CD4-positive, alpha-beta T cell (primary cell): Measurements from ENCODE around the gene POLA1. TPM values are rescaled to one million over a fixed set of nuclear protein-coding genes. Genes with fewer than 3 reads are reported as not detected.

ENCODE experiments used
- ATAC-seq: fragments of 200-7000 bp; cut with Tn5 transposase; one replicate; pipeline ENCODE4 v1.10.0; 2022; ENCODE audit warnings: mild to moderate bottlenecking; ENCODE audit not compliant: poor library complexity
- CTCF ChIA-PET: fragments of 350-600 bp; sonication (Branson Sonifier 250); formaldehyde crosslinking; loops from one replicate; lab custom pipeline; 2021; ENCODE audit warnings: antibody characterized with exemption, inconsistent platforms; lab: Charles Lee
- POLR2A ChIA-PET: fragments of 350-600 bp; sonication (Branson Sonifier 250); formaldehyde crosslinking; loops from one replicate; lab custom pipeline; 2021; ENCODE audit warnings: antibody characterized with exemption, inconsistent platforms; lab: Charles Lee
- DNase-seq, 14 experiments: peaks; one replicate each; pipeline ENCODE4 v3.0.0-alpha.2; 2013 to 2020; ENCODE audit warnings: mixed read lengths in 2 of 14
- H3K27ac ChIP-seq, 2 donors: one replicate each; pipeline versions ENCODE4 v1.5.1 to v1.7.0; 2013; ENCODE audit warnings: low read length in 2 of 2, low read depth in 1 of 2, mild to moderate bottlenecking in 1 of 2
- H3K27me3 ChIP-seq, 2 experiments: 1 replicate in 1 of 2; 2 replicates in 1 of 2; pipeline versions ENCODE4 v1.6.1 to v1.7.0; 2013; ENCODE audit warnings: low read length in 2 of 2, control low read depth in 1 of 2, mild to moderate bottlenecking in 1 of 2, moderate library complexity in 1 of 2; ENCODE audit not compliant: insufficient read depth in 2 of 2, control insufficient read depth in 1 of 2
- H3K36me3 ChIP-seq: one replicate; pipeline ENCODE4 v1.6.1; 2013; ENCODE audit warnings: low read length, control low read depth; ENCODE audit not compliant: insufficient read depth
- H3K4me1 ChIP-seq: one replicate; pipeline ENCODE4 v1.6.1; 2013; ENCODE audit warnings: low read length, control low read depth; ENCODE audit not compliant: insufficient read depth
- H3K4me3 ChIP-seq: one replicate; pipeline ENCODE4 v1.5.1; 2013; ENCODE audit warnings: mild to moderate bottlenecking, low read length, moderate library complexity
- H3K9me3 ChIP-seq, 2 experiments: 1 replicate in 1 of 2; 2 replicates in 1 of 2; pipeline versions ENCODE4 v1.6.1 to v1.7.0; 2013; ENCODE audit warnings: low read length in 2 of 2, mild to moderate bottlenecking in 2 of 2, control low read depth in 1 of 2, moderate library complexity in 1 of 2; ENCODE audit not compliant: control insufficient read depth in 1 of 2, insufficient read depth in 1 of 2
- H3K27ac Mint-ChIP-seq: one replicate; pipeline ENCODE4 v1.8.0; 2020; ENCODE audit warnings: mixed read lengths
- H3K27me3 Mint-ChIP-seq: one replicate; pipeline ENCODE4 v1.8.0; 2021; ENCODE audit warnings: mixed read lengths
- H3K36me3 Mint-ChIP-seq: one replicate; pipeline ENCODE4 v1.8.0; 2021; ENCODE audit warnings: low read depth, mixed read lengths
- H3K4me1 Mint-ChIP-seq: one replicate; pipeline ENCODE4 v1.8.0; 2021; ENCODE audit warnings: low read depth, mixed read lengths
- H3K4me3 Mint-ChIP-seq: one replicate; pipeline ENCODE4 v1.8.0; 2020; ENCODE audit warnings: mild to moderate bottlenecking, mixed read lengths
- H3K9me3 Mint-ChIP-seq: one replicate; pipeline ENCODE4 v1.8.0; 2020; ENCODE audit warnings: mixed read lengths
- CTCF ChIP-seq: fragments of 200-600 bp; IDR thresholded peaks from one replicate; pipeline ENCODE4 v1.8.0; 2022; ENCODE audit warnings: antibody characterized with exemption, mild to moderate bottlenecking
- intact Hi-C, 2 experiments: fragments of 100-400 bp; cut with DNase I in 1 of 2; cut with micrococcal nuclease in 1 of 2; formaldehyde crosslinking; loops; one replicate each; pipeline versions ENCODE4 v1.15.1 to v1.9.0; 2023 to 2025; cut with DNase I, micrococcal nuclease
- total RNA-seq, 174 experiments: library from RNA in 2 of 174; stranded (reverse) in 2 of 174; gene quantifications; one replicate each; pipeline ENCODE4 v1.2.3 and lab custom pipeline; 2021 to 2026

Gene POLA1
- total RNA-seq, 2 experiments from 2014 or later: 4.7 TPM

GRCh38 chrX:24956828-24957227, 263.1 kb downstream of the POLA1 start:
- Histone ChIP-seq H3K4me3 (no peak overlapping the region), H3K9me3 (no peaks in the 10 kb centered on the region), H3K4me1 (no peaks in the 10 kb centered on the region), H3K27ac (no peak overlapping the region), H3K36me3 (no peaks in the 10 kb centered on the region), H3K27me3 (no peaks in the 10 kb centered on the region)
- intact Hi-C loops: no loop called here
- no peaks in the 10 kb centered on the region for H3K27me3 Mint-ChIP-seq
- TF ChIP-seq CTCF: no peak
- ChIA-PET POLR2A (no interaction called here), CTCF (no interaction called here)
- H3K4me3 Mint-ChIP-seq: no peak overlapping the region
- H3K4me1 Mint-ChIP-seq: no peaks in the 10 kb centered on the region
- no peak for DNase-seq
- no peaks in the 10 kb centered on the region for H3K9me3 Mint-ChIP-seq
- H3K36me3 Mint-ChIP-seq: no peaks in the 10 kb centered on the region
- no peak for ATAC-seq
- no peak overlapping the region for H3K27ac Mint-ChIP-seq

GRCh38 chrX:24961809-24962208, 268.1 kb downstream of the POLA1 start:
- H3K4me3 ChIP-seq: no peak overlapping the region
- H3K9me3 ChIP-seq: no peaks in the 10 kb centered on the region
- no peak for DNase-seq
- Mint-ChIP-seq H3K36me3 (no peaks in the 10 kb centered on the region), H3K27ac (no peak overlapping the region), H3K4me1 (no peaks in the 10 kb centered on the region), H3K4me3 (no peak overlapping the region), H3K9me3 (no peaks in the 10 kb centered on the region), H3K27me3 (no peaks in the 10 kb centered on the region)
- CTCF ChIA-PET: no interaction called here
- no peaks in the 10 kb centered on the region for H3K4me1 ChIP-seq
- POLR2A ChIA-PET: no interaction called here
- no peak overlapping the region for H3K27ac ChIP-seq
- intact Hi-C loops: no loop called here
- no peak for TF ChIP-seq CTCF
- H3K36me3 ChIP-seq: no peaks in the 10 kb centered on the region
- no peaks in the 10 kb centered on the region for H3K27me3 ChIP-seq
- no peak for ATAC-seq

- Histone ChIP-seq H3K9me3 (no peaks in the 10 kb centered on the region), H3K27me3 (no peaks in the 10 kb centered on the region), H3K4me3 (no peak overlapping the region), H3K4me1 (no peaks in the 10 kb centered on the region), H3K36me3 (no peaks in the 10 kb centered on the region), H3K27ac (no peak overlapping the region)
- ATAC-seq (no peak), DNase-seq (no peak)
- Mint-ChIP-seq H3K27ac (no peak overlapping the region), H3K4me3 (no peak overlapping the region), H3K9me3 (no peaks in the 10 kb centered on the region), H3K27me3 (no peaks in the 10 kb centered on the region), H3K36me3 (no peaks in the 10 kb centered on the region), H3K4me1 (no peaks in the 10 kb centered on the region)
- ChIA-PET POLR2A (no interaction called here), CTCF (no interaction called here)
- intact Hi-C loops: no loop called here
- no peak for TF ChIP-seq CTCF
These were observed 270.1 kb downstream of the POLA1 start for GRCh38 chrX:24963823-24964222.
